Prostate gland (tissue), 2 donors: ENCODE data around the gene KHDC4. TPM values are rescaled to one million over a fixed set of nuclear protein-coding genes. Genes with fewer than 3 reads are reported as not detected.

ENCODE experiments used
- DNase-seq: peaks from one replicate; pipeline ENCODE4 v3.0.0-alpha.2; 2019; ENCODE audit warnings: low spot score
- H3K27ac ChIP-seq, 2 donors: fragments of 200-600 bp; sonication (generic); 2 replicates each; pipeline ENCODE4 v1.5.1; 2017 to 2019
- H3K27me3 ChIP-seq: fragments of 200-600 bp; sonication (generic); replicated peaks from 2 replicates; pipeline ENCODE4 v1.5.1; 2019; ENCODE audit not compliant: insufficient read depth
- H3K36me3 ChIP-seq, 2 donors: fragments of 200-600 bp; sonication (generic); 1 replicate in 1 of 2; 2 replicates in 1 of 2; pipeline versions ENCODE4 v1.5.1 to v1.8.1; 2017 to 2019
- H3K4me1 ChIP-seq: fragments of 200-600 bp; sonication (generic); replicated peaks from 2 replicates; pipeline ENCODE4 v1.5.1; 2019
- H3K4me3 ChIP-seq, 2 donors: fragments of 200-600 bp; sonication (generic); 2 replicates each; pipeline ENCODE4 v1.5.1; 2017 to 2019
- H3K9me3 ChIP-seq: fragments of 200-600 bp; sonication (generic); 2 replicates; pipeline ENCODE4 v1.5.1; 2017
- CTCF ChIP-seq, 4 experiments: fragments of 200-600 bp in 2 of 4; fragments of 450-650 bp in 2 of 4; sonication (generic) in 2 of 4; IDR thresholded peaks; 1 replicate in 3 of 4; 2 replicates in 1 of 4; pipeline ENCODE4 v1.5.1; 2016 to 2019; ENCODE audit warnings: antibody characterized with exemption in 4 of 4, mild to moderate bottlenecking in 2 of 4, moderate library complexity in 2 of 4
- POLR2A ChIP-seq: fragments of 450-650 bp; IDR thresholded peaks from one replicate; pipeline ENCODE4 v1.6.1; 2016; ENCODE audit warnings: antibody characterized with exemption, mild to moderate bottlenecking
- POLR2AphosphoS5 ChIP-seq: sonication (generic); formaldehyde crosslinking; IDR thresholded peaks from one replicate; pipeline ENCODE4 v1.6.1; 2017; ENCODE audit warnings: antibody characterized with exemption
- WGBS: methylation state at CpG from one replicate; pipeline ENCODE4 v1.1.5; 2018; 5-methylcytosine and 5-hydroxymethylcytosine counted together
- intact Hi-C: fragments of 100-400 bp; cut with DNase I; formaldehyde crosslinking; loops from one replicate; pipeline ENCODE4 v1.14.2; 2022
- total RNA-seq, 2 donors: library from RNA; depleted of rRNA; stranded (reverse); fragments of >200 nt; gene quantifications; one replicate each; pipeline ENCODE4 v1.1.0, GENCODE V29; 2016

The KHDC4 gene
- total RNA-seq, 2 donors from 2014 or later, result 49.8 to 66.1 TPM

DNA sequence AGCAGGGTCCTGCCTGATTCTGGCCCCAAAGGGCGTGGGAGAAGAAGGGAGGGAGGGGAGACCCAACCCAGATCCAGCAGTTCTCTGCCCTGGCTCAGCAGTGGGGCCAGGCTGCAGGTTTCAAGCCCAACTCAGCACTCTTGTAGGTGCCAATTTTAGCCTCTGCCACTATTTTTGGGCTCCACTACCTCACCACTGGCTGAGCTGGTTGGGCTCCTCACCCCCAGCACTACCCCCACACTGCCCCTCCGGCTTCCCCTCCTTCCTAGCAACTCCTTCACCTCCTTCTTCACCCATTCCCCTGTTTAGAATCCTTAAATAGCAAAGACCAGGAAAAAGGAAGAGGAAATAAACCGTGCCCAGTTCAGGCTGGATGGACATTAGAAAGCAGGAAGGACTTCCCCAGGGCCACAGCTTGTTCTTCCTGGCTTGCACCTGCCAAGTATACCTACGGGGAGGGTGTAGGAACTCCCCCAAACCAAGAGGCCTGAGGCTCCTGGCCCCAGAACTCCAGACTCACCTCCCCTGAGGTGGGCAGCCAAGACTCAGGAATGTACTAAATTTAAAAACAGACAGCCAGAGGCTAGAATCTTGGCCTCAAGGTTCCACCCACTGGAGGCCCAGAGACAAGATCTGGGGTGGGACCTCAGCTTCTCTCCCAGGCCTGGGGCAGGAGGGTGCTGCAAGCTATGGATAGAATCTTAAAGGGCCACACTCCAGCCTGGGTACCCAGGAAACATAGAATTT, 45.6 kb upstream of the KHDC4 start:
- intact Hi-C loops, result no loop called here
- peak overlapping the region in 1 of 2 donors; percentile 93 for H3K4me3 ChIP-seq

DNA sequence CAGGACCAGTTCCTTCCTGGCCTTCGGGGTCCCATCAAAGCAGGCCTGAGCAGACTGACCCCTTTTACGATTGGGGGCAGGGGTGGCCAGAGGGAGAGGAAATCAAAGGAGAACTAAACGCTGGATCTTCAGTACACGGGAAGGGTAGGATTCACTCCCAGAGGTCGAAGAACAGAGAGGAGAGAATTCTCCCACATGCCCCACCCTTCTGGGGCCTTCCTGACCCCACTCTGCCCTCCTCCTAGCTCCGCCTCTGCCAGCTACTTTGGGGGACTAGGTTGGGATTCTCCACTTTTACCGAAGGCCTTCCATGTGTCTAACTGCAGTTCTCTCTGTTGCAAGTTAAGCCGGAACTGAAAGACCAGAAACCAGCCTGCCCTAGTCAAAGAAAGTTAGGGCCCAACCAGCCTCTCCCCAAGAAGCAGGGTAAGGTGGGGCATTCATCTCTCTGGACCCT, 44.8 kb upstream of the KHDC4 start:
- H3K36me3 ChIP-seq, result no peaks in the 10 kb centered on the region
- TF ChIP-seq CTCF (IDR thresholded peaks at IDR 0.05) (no peak), POLR2A (no peak), POLR2AphosphoS5 (no peak)
- peak overlapping the region; percentile 66 to 93 for H3K4me3 ChIP-seq
- peaks cover 14% of the 10 kb centered on the region for H3K4me1 ChIP-seq
- 5% methylated on average over 8 of the region's 8 CpGs for WGBS
- peak overlapping the region; percentile 84 to 93 for H3K27ac ChIP-seq
- no peak for DNase-seq
- no peaks in the 10 kb centered on the region for H3K27me3 ChIP-seq
- intact Hi-C loops, result no loop called here
- no peaks in the 10 kb centered on the region for H3K9me3 ChIP-seq

More for the DNA sequence above, 45.6 kb upstream of the KHDC4 start:
- no peak for DNase-seq
- Histone ChIP-seq H3K4me1 (peaks cover 6% of the 10 kb centered on the region), H3K36me3 (no peaks in the 10 kb centered on the region), H3K27ac (peak overlapping the region; percentile 84 to 93), H3K9me3 (no peaks in the 10 kb centered on the region), H3K27me3 (no peaks in the 10 kb centered on the region)
- 12% methylated on average over 3 of the region's 4 CpGs for WGBS
- TF ChIP-seq CTCF (IDR thresholded peaks at IDR 0.05), result no peak
- TF ChIP-seq POLR2A, result no peak
- no peak for TF ChIP-seq POLR2AphosphoS5

DNA sequence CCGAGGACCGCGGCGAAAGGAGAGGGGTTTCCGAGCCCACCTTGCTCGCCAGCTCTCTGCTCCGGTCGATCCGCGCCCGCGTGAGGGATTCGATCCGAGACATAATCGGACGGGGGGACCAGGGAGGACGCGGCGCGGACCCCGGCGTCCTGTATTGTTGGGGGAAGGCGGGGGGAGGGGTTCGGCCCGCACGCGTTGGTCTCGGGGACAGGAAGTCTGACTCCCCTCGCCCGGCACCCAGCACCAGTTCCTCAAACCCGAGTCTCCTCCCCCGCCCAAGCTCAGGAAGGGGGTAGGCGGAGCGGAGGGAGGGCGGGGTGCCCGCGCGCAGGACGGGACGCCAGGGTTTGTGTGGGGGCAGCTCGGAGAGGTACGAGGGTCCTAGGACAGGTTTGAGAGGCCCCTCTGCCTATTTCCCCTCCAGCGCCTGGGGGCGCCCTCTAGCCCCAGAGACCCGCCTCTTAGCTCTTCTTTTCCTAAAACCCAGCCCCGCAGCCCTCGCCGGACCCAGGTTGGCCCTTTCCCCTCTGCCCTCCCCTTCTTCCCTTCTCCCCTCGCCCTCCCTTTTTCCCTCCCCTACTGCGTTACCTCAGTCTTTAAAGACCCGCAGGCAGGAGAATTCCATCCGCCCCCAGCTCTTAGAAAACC, 44.2 kb upstream of the KHDC4 start, which contains the start of gene ARHGEF2:
TSS of gene ARHGEF2 (minus strand) at position 223 of the 648 bp plus-strand sequence. CDS start at position 103, 120 bp downstream.
- no peaks in the 10 kb centered on the region for H3K36me3 ChIP-seq
- no peaks in the 10 kb centered on the region for H3K27me3 ChIP-seq
- WGBS, result under 1% methylated on average over 48 of the region's 52 CpGs
- TF ChIP-seq CTCF (IDR thresholded peaks at IDR 0.05), result peak in 1 of 4 experiments; percentile 4
- peak; percentile 60 for TF ChIP-seq POLR2AphosphoS5
- TF ChIP-seq POLR2A, result peak; percentile 86
- H3K4me1 ChIP-seq, result peaks cover 14% of the 10 kb centered on the region
- no peaks in the 10 kb centered on the region for H3K9me3 ChIP-seq
- peak within 1 kb of the TSS; percentile 84 to 93 for H3K27ac ChIP-seq
- peak; percentile 72 for DNase-seq
- intact Hi-C loops, result no loop called here
- H3K4me3 ChIP-seq, result peak within 1 kb of the TSS; percentile 66 to 93

GRCh38 chr1:155977690-155978324, 43.6 kb upstream of the KHDC4 start:
- intact Hi-C loops, result no loop called here
- WGBS, result 1% methylated on average over 52 of the region's 52 CpGs
- Histone ChIP-seq H3K4me3 (peak overlapping the region; percentile 66 to 93), H3K4me1 (peaks cover 14% of the 10 kb centered on the region), H3K27ac (peak overlapping the region; percentile 84 to 93), H3K27me3 (no peaks in the 10 kb centered on the region), H3K36me3 (no peaks in the 10 kb centered on the region), H3K9me3 (no peaks in the 10 kb centered on the region)
- peak; percentile 26 for DNase-seq
- TF ChIP-seq CTCF (IDR thresholded peaks at IDR 0.05) (no peak), POLR2AphosphoS5 (no peak), POLR2A (no peak)
